ENCODE data around the gene STX10. TPM values are rescaled to one million over a fixed set of nuclear protein-coding genes. Genes with fewer than 3 reads are reported as not detected.

The STX10 gene
- total RNA-seq, 1 experiment from 2014 or later, result 63.3 TPM

GRCh38 chr19:13116282-13117175 lies 33.6 kb downstream of the STX10 start, which contains the start of gene TRMT1:
Gene TRMT1 (minus strand): TSS chr19:13116740. CDS start chr19:13116399, 341 bp downstream.
- no peaks in the 10 kb centered on the region for H3K27me3 ChIP-seq (replicated peaks; ENCODE audit: insufficient read depth, low read depth, low read length, poor library complexity)
- intact Hi-C loops (cut with micrococcal nuclease; ENCODE audit: unreplicated experiment), result no loop called here
- peaks cover 35% of the 10 kb centered on the region for H3K4me1 ChIP-seq (ENCODE audit: insufficient read depth, low read length, poor library complexity, severe bottlenecking)
- peaks cover 16% of the 10 kb centered on the region for H3K36me3 ChIP-seq (ENCODE audit: insufficient read depth, low read length, poor library complexity, severe bottlenecking)
- TF ChIP-seq EZH2 (IDR thresholded peaks at IDR 0.05; ENCODE audit: borderline replicate concordance, low read depth, low read length, poor library complexity, severe bottlenecking) (no peak), CTCF (conservative IDR thresholded peaks at IDR 0.05; ENCODE audit: low read depth, low read length) (no peak)
- H3K4me3 ChIP-seq (ENCODE audit: low read depth, low read length, poor library complexity, severe bottlenecking), result peak within 1 kb of the TSS; percentile 82
- H3K27ac ChIP-seq (ENCODE audit: low read depth, low read length, poor library complexity, severe bottlenecking), result peak within 1 kb of the TSS; percentile 85
- POLR2A ChIA-PET (ENCODE audit: low non-redundant PET), result interaction anchor here (0.6 kb wide), 1 partner anchor 1030 kb away, joined by 3 read pairs; no protein-coding TSS in a partner anchor
- H3K9me3 ChIP-seq (ENCODE audit: low read depth, low read length, poor library complexity, severe bottlenecking), result no peaks in the 10 kb centered on the region
- DNase-seq (ENCODE audit: low spot score), result peak; percentile 98
- no TSS peak for BruUV-seq (replicated peaks)
- CTCF ChIA-PET, result no interaction called here

- TSS peak; percentile 76 for BruUV-seq (replicated peaks)
- intact Hi-C loops (cut with micrococcal nuclease; ENCODE audit: unreplicated experiment), result no loop called here
- Histone ChIP-seq H3K4me3 (ENCODE audit: low read depth, low read length, poor library complexity, severe bottlenecking) (peak overlapping the region; percentile 82), H3K36me3 (ENCODE audit: insufficient read depth, low read length, poor library complexity, severe bottlenecking) (peaks cover 16% of the 10 kb centered on the region), H3K4me1 (ENCODE audit: insufficient read depth, low read length, poor library complexity, severe bottlenecking) (peaks cover 28% of the 10 kb centered on the region), H3K27ac (ENCODE audit: low read depth, low read length, poor library complexity, severe bottlenecking) (peak overlapping the region; percentile 85), H3K9me3 (ENCODE audit: low read depth, low read length, poor library complexity, severe bottlenecking) (no peaks in the 10 kb centered on the region), H3K27me3 (replicated peaks; ENCODE audit: insufficient read depth, low read depth, low read length, poor library complexity) (no peaks in the 10 kb centered on the region)
- ChIA-PET POLR2A (ENCODE audit: low non-redundant PET) (no interaction called here), CTCF (no interaction called here)
- no peak for TF ChIP-seq CTCF (conservative IDR thresholded peaks at IDR 0.05; ENCODE audit: low read depth, low read length)
- TF ChIP-seq EZH2 (IDR thresholded peaks at IDR 0.05; ENCODE audit: borderline replicate concordance, low read depth, low read length, poor library complexity, severe bottlenecking), result no peak
- DNase-seq (ENCODE audit: low spot score), result no peak
Measured at GRCh38 chr19:13115936-13116281, 34.3 kb downstream of the STX10 start.

- CTCF ChIA-PET, result no interaction called here
Measured at GRCh38 chr19:13112555-13112954, 37.6 kb downstream of the STX10 start.

More at GRCh38 chr19:13112555-13112954, 37.6 kb downstream of the STX10 start:
- no TSS peak for BruUV-seq (replicated peaks)
- no peak for TF ChIP-seq CTCF (conservative IDR thresholded peaks at IDR 0.05; ENCODE audit: low read depth, low read length)
- no peak for TF ChIP-seq EZH2 (IDR thresholded peaks at IDR 0.05; ENCODE audit: borderline replicate concordance, low read depth, low read length, poor library complexity, severe bottlenecking)
- no peak overlapping the region for H3K4me3 ChIP-seq (ENCODE audit: low read depth, low read length, poor library complexity, severe bottlenecking)
- intact Hi-C loops (cut with micrococcal nuclease; ENCODE audit: unreplicated experiment), result no loop called here
- H3K9me3 ChIP-seq (ENCODE audit: low read depth, low read length, poor library complexity, severe bottlenecking), result no peaks in the 10 kb centered on the region
- H3K27me3 ChIP-seq (replicated peaks; ENCODE audit: insufficient read depth, low read depth, low read length, poor library complexity), result no peaks in the 10 kb centered on the region
- H3K36me3 ChIP-seq (ENCODE audit: insufficient read depth, low read length, poor library complexity, severe bottlenecking), result peaks cover 31% of the 10 kb centered on the region
- POLR2A ChIA-PET (ENCODE audit: low non-redundant PET), result interaction anchor here (0.7 kb wide), 1 partner anchor 16 kb away, joined by 3 read pairs; no protein-coding TSS in a partner anchor
- H3K4me1 ChIP-seq (ENCODE audit: insufficient read depth, low read length, poor library complexity, severe bottlenecking), result peaks cover 9% of the 10 kb centered on the region
- DNase-seq (ENCODE audit: low spot score), result no peak
- H3K27ac ChIP-seq (ENCODE audit: low read depth, low read length, poor library complexity, severe bottlenecking), result no peak overlapping the region

All from A673 (cell line).